ENCODE data around the gene AHDC1. TPM values are rescaled to one million over a fixed set of nuclear protein-coding genes. Genes with fewer than 3 reads are reported as not detected.

AHDC1 gene
- total and polyA plus RNA-seq, 9 of the 15 experiments (the other 6 are each of a cell fraction or from before 2014, with no cell fraction given), result 0.21 to 36.4 (median 4.7) TPM

- FAIRE-seq (no peak), ATAC-seq (no peak), DNase-seq (ENCODE audit: extremely low read depth in 1 of 4, low spot score in 3 of 4) (no peak)
- Histone ChIP-seq H3K27me3 (ENCODE audit: control insufficient read depth in 2 of 2, insufficient read depth in 2 of 2, low read length in 2 of 2) (no peaks in the 10 kb centered on the region), H3K4me2 (ENCODE audit: insufficient read depth, low read length) (no peak overlapping the region), H3K27ac (ENCODE audit: extremely low read depth, low read depth, low read length) (no peak overlapping the region), H3K9ac (ENCODE audit: insufficient read depth in 1 of 2, low read depth in 2 of 2, low read length in 2 of 2) (peak overlapping the region in 1 of 2 experiments; percentile 37; a peak in 1 of 4 replicates), H3K79me2 (ENCODE audit: control insufficient read depth, insufficient read depth, low read length) (peaks cover 13% of the 10 kb centered on the region), H3K9me3 (replicated peaks; ENCODE audit: control insufficient read depth, insufficient read depth, low read depth, low read length) (no peaks in the 10 kb centered on the region; the same call in 1 of the 2 replicates), H3K36me3 (ENCODE audit: control insufficient read depth, insufficient read depth, low read length) (peaks cover 81% of the 10 kb centered on the region), H3K4me3 (no peak overlapping the region), H3K9me1 (ENCODE audit: control insufficient read depth, insufficient read depth, low read length) (no peaks in the 10 kb centered on the region), H2AFZ (ENCODE audit: low read depth, low read length) (no peak overlapping the region), H4K20me1 (replicated peaks; ENCODE audit: control insufficient read depth, insufficient read depth, low read length) (0 out of 2 replicates have a peak, but pooled peaks cover 3% of the 10 kb centered on the region), H3K4me1 (replicated peaks in 1 of 2; ENCODE audit: control insufficient read depth in 2 of 2, insufficient read depth in 2 of 2, low read length in 2 of 2) (peaks cover 34 to 48% of the 10 kb centered on the region in 2 experiments)
- 90% methylated on average over 16 of the region's 16 CpGs for WGBS (ENCODE audit: insufficient coverage, low coverage, missing lambda C conversion rate)
- no TSS peak for BruUV-seq (replicated peaks)
- in situ Hi-C loops (cut with MboI) (loop anchor here (10.0 kb wide), 1 partner anchor 52 kb away; the partner anchor contains the start of gene AHDC1), intact Hi-C loops (cut with micrococcal nuclease) (no loop called here)
- CTCF ChIA-PET (ENCODE audit: low intra/inter-chr PET ratio), result no interaction called here
- TF ChIP-seq CBFA2T2 (conservative IDR thresholded peaks at IDR 0.05), result no peak
- TF ChIP-seq BCOR (IDR thresholded peaks at IDR 0.05), result peak; percentile 32; the same call in 1 of the 2 replicates
- no peak for TF ChIP-seq KAT2B (IDR thresholded peaks at IDR 0.05; ENCODE audit: low read depth, low read length)
- peak; percentile 88 for TF ChIP-seq ZNF24 (IDR thresholded peaks at IDR 0.05)
- no peak for TF ChIP-seq CBFB (CRISPR knock-in tag; IDR thresholded peaks at IDR 0.05)
- TF ChIP-seq CTCF (IDR thresholded peaks at IDR 0.05 in 2 of 3, conservative IDR thresholded peaks at IDR 0.05 in 1 of 3; ENCODE audit: insufficient read depth in 2 of 3, low read depth in 1 of 3, low read length in 3 of 3), result peak in 2 of 3 experiments; percentile 9 to 23; a peak in 1 of 6 replicates
- peak; percentile 99 for TF ChIP-seq ZKSCAN1 (IDR thresholded peaks at IDR 0.05; ENCODE audit: low read depth, low read length)
- POLR2A ChIA-PET, result interaction anchor here (0.6 kb wide), 1 partner anchor 156 kb away, joined by 3 read pairs; no protein-coding TSS in a partner anchor
Observed at GRCh38 chr1:27552911-27553420, 51.0 kb downstream of the AHDC1 start.

Data from K562 (cell line).